Measurements from ENCODE around the gene OR6Y1. TPM values are rescaled to one million over a fixed set of nuclear protein-coding genes. Genes with fewer than 3 reads are reported as not detected.
A peak's percentile ranks its signal among the peaks of the same experiment; 100 is the strongest.

The OR6Y1 gene
- total and polyA plus RNA-seq, 2 of the 8 experiments (the other 6 are each of a cell fraction or from before 2014, with no cell fraction given) = 0.07 TPM; not detected in 1

GRCh38 chr1:158564608-158565007 is 10.4 kb upstream of the OR6Y1 start:
- Histone ChIP-seq H3K4me2 (ENCODE audit: insufficient read depth in 1 of 2, low read depth in 2 of 2, low read length in 2 of 2) (no peak overlapping the region), H3K4ac (replicated peaks; ENCODE audit: insufficient read length, low read depth, low read length) (no peak overlapping the region), H4K91ac (replicated peaks; ENCODE audit: insufficient read length, low read length) (no peak overlapping the region), H2BK5ac (ENCODE audit: low read depth, low read length) (no peak overlapping the region), H4K5ac (ENCODE audit: insufficient read length, low read depth, low read length) (no peak overlapping the region), H3K23ac (ENCODE audit: insufficient read length) (no peak overlapping the region), H3K79me2 (ENCODE audit: control insufficient read depth in 1 of 2, insufficient read depth in 2 of 2, low read length in 2 of 2) (no peaks in the 10 kb centered on the region), H2BK120ac (replicated peaks; ENCODE audit: low read depth, low read length) (no peak overlapping the region), H2BK20ac (ENCODE audit: low read length) (no peak overlapping the region), H3K23me2 (ENCODE audit: low read depth, low read length) (no peaks in the 10 kb centered on the region), H3K27me3 (replicated peaks in 1 of 4; ENCODE audit: control insufficient read depth in 3 of 4, extremely low read depth in 1 of 4, insufficient read depth in 3 of 4, low read length in 3 of 4) (no peaks in the 10 kb centered on the region), H3K27ac (ENCODE audit: low read depth, low read length) (no peak overlapping the region), H2AFZ (ENCODE audit: low read length) (peak overlapping the region; percentile 84; the same call in 1 of the 2 replicates), H3K79me1 (ENCODE audit: low read depth, low read length) (no peaks in the 10 kb centered on the region), H3K9ac (replicated peaks in 1 of 4; ENCODE audit: extremely low read depth in 1 of 4, low read depth in 3 of 4, low read length in 3 of 4) (no peak overlapping the region), H2BK15ac (ENCODE audit: low read length) (no peak overlapping the region), H2BK12ac (ENCODE audit: low read depth, low read length) (no peak overlapping the region), H3K14ac (ENCODE audit: insufficient read length) (no peak overlapping the region), H3K56ac (replicated peaks; ENCODE audit: insufficient read length, low read depth, low read length) (no peak overlapping the region), H3K36me3 (ENCODE audit: control insufficient read depth in 2 of 4, insufficient read depth in 4 of 4, low read length in 3 of 4) (no peaks in the 10 kb centered on the region), H3K18ac (ENCODE audit: extremely low read depth, low read length) (no peak overlapping the region), H4K20me1 (replicated peaks in 1 of 2; ENCODE audit: control insufficient read depth in 1 of 2, insufficient read depth in 2 of 2, low read length in 2 of 2) (no peaks in the 10 kb centered on the region), H2AK5ac (ENCODE audit: low read depth, low read length) (no peak overlapping the region), H4K8ac (ENCODE audit: extremely low read depth, insufficient read depth, low read length) (no peak overlapping the region), H3K4me1 (replicated peaks in 1 of 4; ENCODE audit: control insufficient read depth in 3 of 4, insufficient read depth in 4 of 4, low read length in 3 of 4) (no peaks in the 10 kb centered on the region), H3K4me3 (ENCODE audit: extremely low read depth in 1 of 4, insufficient read depth in 2 of 4, low read depth in 3 of 4, low read length in 4 of 4) (no peak overlapping the region), H3K9me3 (ENCODE audit: insufficient read depth in 2 of 2, low read depth in 1 of 2, low read length in 1 of 2) (peaks cover 0 to 2% of the 10 kb centered on the region in 2 experiments; a peak in 1 of 4 replicates)
- no peak for FAIRE-seq
- ChIA-PET CTCF (ENCODE audit: partially characterized antibody) (no interaction called here), POLR2A (ENCODE audit: partially characterized antibody) (no interaction called here)
- no peak for DNase-seq (ENCODE audit: low read depth in 1 of 2, low spot score in 2 of 2)
- 80% methylated on average over 2 of the region's 2 CpGs; no CpG with 5 or more reads in 1 of the 2 experiments for WGBS, 2 experiments (ENCODE audit: extremely low coverage in 1 of 2, insufficient coverage in 1 of 2, insufficient read length in 1 of 2, insufficient replicate concordance in 2 of 2, low coverage in 1 of 2, low lambda C conversion rate in 2 of 2, missing lambda C conversion rate in 1 of 2)
- TF ChIP-seq HDAC2 (IDR thresholded peaks at IDR 0.05; ENCODE audit: borderline replicate concordance in 1 of 2, low read depth in 2 of 2, low read length in 2 of 2) (no peak), KDM5A (IDR thresholded peaks at IDR 0.05; ENCODE audit: low read length) (no peak), KDM1A (IDR thresholded peaks at IDR 0.05; ENCODE audit: borderline replicate concordance, low read length) (no peak), BACH1 (IDR thresholded peaks at IDR 0.05; ENCODE audit: low read length) (no peak), CHD2 (IDR thresholded peaks at IDR 0.05; ENCODE audit: low read length) (no peak), RBBP5 (IDR thresholded peaks at IDR 0.05; ENCODE audit: borderline replicate concordance, low read depth, low read length) (no peak)
